ENCODE measurements around the gene KLHL29. TPM values are rescaled to one million over a fixed set of nuclear protein-coding genes. Genes with fewer than 3 reads are reported as not detected.

Gene KLHL29
- total and polyA plus RNA-seq, 2 experiments from 2014 or later: 1.5 to 6.5 TPM

DNA sequence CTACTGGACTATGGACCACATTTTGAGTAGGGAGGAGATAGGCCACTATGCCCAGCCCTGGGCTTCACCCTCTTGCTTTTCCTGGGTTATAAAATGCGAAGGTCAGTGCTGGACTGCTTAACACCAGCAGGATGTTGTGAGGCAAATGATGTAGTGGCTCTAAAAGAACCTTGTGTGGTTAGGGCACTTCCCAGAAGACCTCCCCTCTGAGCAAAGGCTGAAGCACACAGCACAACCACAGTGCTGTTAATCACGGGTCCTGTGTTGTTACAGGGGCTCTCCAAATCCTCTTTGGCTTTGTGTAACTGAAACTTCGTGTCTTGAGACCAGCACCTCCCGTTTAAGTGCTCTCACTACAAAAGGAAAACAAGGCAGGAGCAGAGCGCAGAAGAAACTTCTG is 166.9 kb downstream of the KLHL29 start:
- H3K36me3 Mint-ChIP-seq (ENCODE audit: low read depth): no peaks in the 10 kb centered on the region
- peaks cover 16% of the 10 kb centered on the region for H3K4me1 Mint-ChIP-seq
- no peak overlapping the region for H2AFZ ChIP-seq
- H3K9me2 ChIP-seq (ENCODE audit: insufficient read depth): no peaks in the 10 kb centered on the region
- no peaks in the 10 kb centered on the region for H3K27me3 ChIP-seq (ENCODE audit: insufficient read depth)
- no peak for TF ChIP-seq ZNF114 (CRISPR knock-in tag; IDR thresholded peaks at IDR 0.05)
- no peak for TF ChIP-seq EZH2 (IDR thresholded peaks at IDR 0.05; ENCODE audit: low read depth, unreplicated experiment)
- TF ChIP-seq ZNF331 (CRISPR knock-in tag; IDR thresholded peaks at IDR 0.05; ENCODE audit: low read depth): no peak
- TF ChIP-seq, protein P1, sequence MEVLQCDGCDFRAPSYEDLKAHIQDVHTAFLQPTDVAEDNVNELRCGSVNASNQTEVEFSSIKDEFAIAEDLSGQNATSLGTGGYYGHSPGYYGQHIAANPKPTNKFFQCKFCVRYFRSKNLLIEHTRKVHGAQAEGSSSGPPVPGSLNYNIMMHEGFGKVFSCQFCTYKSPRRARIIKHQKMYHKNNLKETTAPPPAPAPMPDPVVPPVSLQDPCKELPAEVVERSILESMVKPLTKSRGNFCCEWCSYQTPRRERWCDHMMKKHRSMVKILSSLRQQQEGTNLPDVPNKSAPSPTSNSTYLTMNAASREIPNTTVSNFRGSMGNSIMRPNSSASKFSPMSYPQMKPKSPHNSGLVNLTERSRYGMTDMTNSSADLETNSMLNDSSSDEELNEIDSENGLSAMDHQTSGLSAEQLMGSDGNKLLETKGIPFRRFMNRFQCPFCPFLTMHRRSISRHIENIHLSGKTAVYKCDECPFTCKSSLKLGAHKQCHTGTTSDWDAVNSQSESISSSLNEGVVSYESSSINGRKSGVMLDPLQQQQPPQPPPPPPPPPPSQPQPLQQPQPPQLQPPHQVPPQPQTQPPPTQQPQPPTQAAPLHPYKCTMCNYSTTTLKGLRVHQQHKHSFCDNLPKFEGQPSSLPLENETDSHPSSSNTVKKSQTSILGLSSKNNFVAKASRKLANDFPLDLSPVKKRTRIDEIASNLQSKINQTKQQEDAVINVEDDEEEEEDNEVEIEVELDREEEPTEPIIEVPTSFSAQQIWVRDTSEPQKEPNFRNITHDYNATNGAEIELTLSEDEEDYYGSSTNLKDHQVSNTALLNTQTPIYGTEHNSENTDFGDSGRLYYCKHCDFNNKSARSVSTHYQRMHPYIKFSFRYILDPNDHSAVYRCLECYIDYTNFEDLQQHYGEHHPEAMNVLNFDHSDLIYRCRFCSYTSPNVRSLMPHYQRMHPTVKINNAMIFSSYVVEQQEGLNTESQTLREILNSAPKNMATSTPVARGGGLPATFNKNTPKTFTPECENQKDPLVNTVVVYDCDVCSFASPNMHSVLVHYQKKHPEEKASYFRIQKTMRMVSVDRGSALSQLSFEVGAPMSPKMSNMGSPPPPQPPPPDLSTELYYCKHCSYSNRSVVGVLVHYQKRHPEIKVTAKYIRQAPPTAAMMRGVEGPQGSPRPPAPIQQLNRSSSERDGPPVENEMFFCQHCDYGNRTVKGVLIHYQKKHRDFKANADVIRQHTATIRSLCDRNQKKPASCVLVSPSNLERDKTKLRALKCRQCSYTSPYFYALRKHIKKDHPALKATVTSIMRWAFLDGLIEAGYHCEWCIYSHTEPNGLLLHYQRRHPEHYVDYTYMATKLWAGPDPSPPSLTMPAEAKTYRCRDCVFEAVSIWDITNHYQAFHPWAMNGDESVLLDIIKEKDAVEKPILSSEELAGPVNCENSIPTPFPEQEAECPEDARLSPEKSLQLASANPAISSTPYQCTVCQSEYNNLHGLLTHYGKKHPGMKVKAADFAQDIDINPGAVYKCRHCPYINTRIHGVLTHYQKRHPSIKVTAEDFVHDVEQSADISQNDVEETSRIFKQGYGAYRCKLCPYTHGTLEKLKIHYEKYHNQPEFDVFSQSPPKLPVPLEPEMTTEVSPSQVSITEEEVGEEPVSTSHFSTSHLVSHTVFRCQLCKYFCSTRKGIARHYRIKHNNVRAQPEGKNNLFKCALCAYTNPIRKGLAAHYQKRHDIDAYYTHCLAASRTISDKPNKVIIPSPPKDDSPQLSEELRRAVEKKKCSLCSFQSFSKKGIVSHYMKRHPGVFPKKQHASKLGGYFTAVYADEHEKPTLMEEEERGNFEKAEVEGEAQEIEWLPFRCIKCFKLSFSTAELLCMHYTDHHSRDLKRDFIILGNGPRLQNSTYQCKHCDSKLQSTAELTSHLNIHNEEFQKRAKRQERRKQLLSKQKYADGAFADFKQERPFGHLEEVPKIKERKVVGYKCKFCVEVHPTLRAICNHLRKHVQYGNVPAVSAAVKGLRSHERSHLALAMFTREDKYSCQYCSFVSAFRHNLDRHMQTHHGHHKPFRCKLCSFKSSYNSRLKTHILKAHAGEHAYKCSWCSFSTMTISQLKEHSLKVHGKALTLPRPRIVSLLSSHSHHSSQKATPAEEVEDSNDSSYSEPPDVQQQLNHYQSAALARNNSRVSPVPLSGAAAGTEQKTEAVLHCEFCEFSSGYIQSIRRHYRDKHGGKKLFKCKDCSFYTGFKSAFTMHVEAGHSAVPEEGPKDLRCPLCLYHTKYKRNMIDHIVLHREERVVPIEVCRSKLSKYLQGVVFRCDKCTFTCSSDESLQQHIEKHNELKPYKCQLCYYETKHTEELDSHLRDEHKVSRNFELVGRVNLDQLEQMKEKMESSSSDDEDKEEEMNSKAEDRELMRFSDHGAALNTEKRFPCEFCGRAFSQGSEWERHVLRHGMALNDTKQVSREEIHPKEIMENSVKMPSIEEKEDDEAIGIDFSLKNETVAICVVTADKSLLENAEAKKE (CRISPR knock-in tag; IDR thresholded peaks at IDR 0.05): no peak
- TF ChIP-seq CREB1 (CRISPR knock-in tag; IDR thresholded peaks at IDR 0.05; ENCODE audit: low read depth): no peak
- TF ChIP-seq STAT1 (IDR thresholded peaks at IDR 0.05; ENCODE audit: unreplicated experiment): no peak
- no peak for TF ChIP-seq EZH2phosphoT487 (IDR thresholded peaks at IDR 0.05; ENCODE audit: unreplicated experiment)
- TF ChIP-seq JUNB (IDR thresholded peaks at IDR 0.05; ENCODE audit: unreplicated experiment): no peak
- TF ChIP-seq, protein P2, sequence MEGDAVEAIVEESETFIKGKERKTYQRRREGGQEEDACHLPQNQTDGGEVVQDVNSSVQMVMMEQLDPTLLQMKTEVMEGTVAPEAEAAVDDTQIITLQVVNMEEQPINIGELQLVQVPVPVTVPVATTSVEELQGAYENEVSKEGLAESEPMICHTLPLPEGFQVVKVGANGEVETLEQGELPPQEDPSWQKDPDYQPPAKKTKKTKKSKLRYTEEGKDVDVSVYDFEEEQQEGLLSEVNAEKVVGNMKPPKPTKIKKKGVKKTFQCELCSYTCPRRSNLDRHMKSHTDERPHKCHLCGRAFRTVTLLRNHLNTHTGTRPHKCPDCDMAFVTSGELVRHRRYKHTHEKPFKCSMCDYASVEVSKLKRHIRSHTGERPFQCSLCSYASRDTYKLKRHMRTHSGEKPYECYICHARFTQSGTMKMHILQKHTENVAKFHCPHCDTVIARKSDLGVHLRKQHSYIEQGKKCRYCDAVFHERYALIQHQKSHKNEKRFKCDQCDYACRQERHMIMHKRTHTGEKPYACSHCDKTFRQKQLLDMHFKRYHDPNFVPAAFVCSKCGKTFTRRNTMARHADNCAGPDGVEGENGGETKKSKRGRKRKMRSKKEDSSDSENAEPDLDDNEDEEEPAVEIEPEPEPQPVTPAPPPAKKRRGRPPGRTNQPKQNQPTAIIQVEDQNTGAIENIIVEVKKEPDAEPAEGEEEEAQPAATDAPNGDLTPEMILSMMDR (conservative IDR thresholded peaks at IDR 0.05; ENCODE audit: low read depth in 2 of 2): no peak
- TF ChIP-seq, protein P3, sequence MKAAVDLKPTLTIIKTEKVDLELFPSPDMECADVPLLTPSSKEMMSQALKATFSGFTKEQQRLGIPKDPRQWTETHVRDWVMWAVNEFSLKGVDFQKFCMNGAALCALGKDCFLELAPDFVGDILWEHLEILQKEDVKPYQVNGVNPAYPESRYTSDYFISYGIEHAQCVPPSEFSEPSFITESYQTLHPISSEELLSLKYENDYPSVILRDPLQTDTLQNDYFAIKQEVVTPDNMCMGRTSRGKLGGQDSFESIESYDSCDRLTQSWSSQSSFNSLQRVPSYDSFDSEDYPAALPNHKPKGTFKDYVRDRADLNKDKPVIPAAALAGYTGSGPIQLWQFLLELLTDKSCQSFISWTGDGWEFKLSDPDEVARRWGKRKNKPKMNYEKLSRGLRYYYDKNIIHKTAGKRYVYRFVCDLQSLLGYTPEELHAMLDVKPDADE (IDR thresholded peaks at IDR 0.05): no peak
- no peak for TF ChIP-seq NANOG (IDR thresholded peaks at IDR 0.05; ENCODE audit: borderline replicate concordance)
- no peaks in the 10 kb centered on the region for H3K27me3 Mint-ChIP-seq (ENCODE audit: insufficient read depth, low read depth, poor library complexity)
- no peaks in the 10 kb centered on the region for H3K4me1 ChIP-seq (ENCODE audit: insufficient read depth)
- no peak overlapping the region for H3K4me3 ChIP-seq
- H3K79me2 ChIP-seq (replicated peaks; ENCODE audit: insufficient read depth): no peaks in the 10 kb centered on the region
- H3K27ac Mint-ChIP-seq: no peak overlapping the region
- no peak for DNase-seq (ENCODE audit: low spot score)
- H3F3A ChIP-seq (replicated peaks; ENCODE audit: low read depth): no peaks in the 10 kb centered on the region
- H3K4me3 Mint-ChIP-seq: no peak overlapping the region
- no peaks in the 10 kb centered on the region for H3K9me3 Mint-ChIP-seq
- H3K36me3 ChIP-seq (ENCODE audit: insufficient read depth): no peaks in the 10 kb centered on the region
- H4K20me1 ChIP-seq (replicated peaks; ENCODE audit: insufficient read depth): no peaks in the 10 kb centered on the region; the same call in 1 of the 2 replicates
- no peak overlapping the region for H3K27ac ChIP-seq (ENCODE audit: low read depth)
- ATAC-seq: no peak
- H3K4me2 ChIP-seq: no peak overlapping the region
